Upper lobe of right lung (tissue), 1 donor: ENCODE measurements around the gene EVX2. TPM values are rescaled to one million over a fixed set of nuclear protein-coding genes. Genes with fewer than 3 reads are reported as not detected.

Experiments
- ATAC-seq: fragments of 200-7000 bp; cut with Tn5 transposase; one replicate; pipeline ENCODE4 v1.9.1; 2020; ENCODE audit warnings: mild to moderate bottlenecking, moderate library complexity
- DNase-seq: peaks from one replicate; pipeline ENCODE4 v3.0.0-alpha.2; 2020
- H3K27ac ChIP-seq: fragments of 200-600 bp; one replicate; pipeline ENCODE4 v1.8.0; 2022
- H3K27me3 ChIP-seq: fragments of 200-600 bp; one replicate; pipeline ENCODE4 v1.8.0; 2022; ENCODE audit warnings: mild to moderate bottlenecking
- H3K36me3 ChIP-seq: fragments of 200-600 bp; one replicate; pipeline ENCODE4 v1.8.0; 2022
- H3K4me1 ChIP-seq: fragments of 200-600 bp; one replicate; pipeline ENCODE4 v1.8.0; 2022
- H3K4me3 ChIP-seq: fragments of 200-600 bp; one replicate; pipeline ENCODE4 v1.8.0; 2022; ENCODE audit warnings: mild to moderate bottlenecking
- H3K9me3 ChIP-seq: fragments of 200-600 bp; one replicate; pipeline ENCODE4 v1.8.0; 2022
- CTCF ChIP-seq: fragments of 200-600 bp; IDR thresholded peaks from one replicate; pipeline ENCODE4 v1.8.0; 2022; ENCODE audit warnings: antibody characterized with exemption
- intact Hi-C: fragments of 100-400 bp; cut with DNase I; formaldehyde crosslinking; loops from one replicate; pipeline ENCODE4 v1.11.0; 2022
- total RNA-seq: library from RNA; stranded (reverse); fragmentation: NEBNext Ultra II Directional; extraction: Animal tissue kit (Norgen Biotek cat#: 25700); gene quantifications from one replicate; pipeline ENCODE4 v1.2.1, GENCODE V29; 2021
- donor health status: DM: no; HTN: yes; CAD: no; lungs with severe emphysema.

Gene EVX2
- total RNA-seq, 1 donor from 2014 or later: not detected

- H3K4me3 ChIP-seq: no peak overlapping the region
- no peaks in the 10 kb centered on the region for H3K4me1 ChIP-seq
- no peak for ATAC-seq
- TF ChIP-seq CTCF: no peak
- H3K27me3 ChIP-seq: peaks cover 100% of the 10 kb centered on the region
- no peak for DNase-seq
- intact Hi-C loops: no loop called here
- no peaks in the 10 kb centered on the region for H3K9me3 ChIP-seq
- no peaks in the 10 kb centered on the region for H3K36me3 ChIP-seq
- H3K27ac ChIP-seq: no peak overlapping the region
Observed at GRCh38 chr2:176072951-176073904, 10.5 kb downstream of the EVX2 start.

- intact Hi-C loops: no loop called here
- H3K9me3 ChIP-seq: no peaks in the 10 kb centered on the region
- H3K27me3 ChIP-seq: peaks cover 100% of the 10 kb centered on the region
- no peak for TF ChIP-seq CTCF
- no peak overlapping the region for H3K27ac ChIP-seq
- no peak overlapping the region for H3K4me3 ChIP-seq
- DNase-seq: no peak
- ATAC-seq: no peak
- no peaks in the 10 kb centered on the region for H3K36me3 ChIP-seq
- peaks cover 7% of the 10 kb centered on the region for H3K4me1 ChIP-seq
Observed at GRCh38 chr2:176072292-176072669, 11.5 kb downstream of the EVX2 start.

- Histone ChIP-seq H3K27ac (no peak overlapping the region), H3K27me3 (peaks cover 100% of the 10 kb centered on the region), H3K9me3 (no peaks in the 10 kb centered on the region), H3K36me3 (no peaks in the 10 kb centered on the region), H3K4me1 (peaks cover 13% of the 10 kb centered on the region), H3K4me3 (no peak overlapping the region)
- TF ChIP-seq CTCF: no peak
- intact Hi-C loops: no loop called here
- DNase-seq (no peak), ATAC-seq (no peak)
Observed at GRCh38 chr2:176071330-176072291, 12.2 kb downstream of the EVX2 start.

- no peaks in the 10 kb centered on the region for H3K9me3 ChIP-seq
- H3K4me3 ChIP-seq: no peak overlapping the region
- TF ChIP-seq CTCF: no peak
- no peak overlapping the region for H3K27ac ChIP-seq
- H3K36me3 ChIP-seq: no peaks in the 10 kb centered on the region
- ATAC-seq (no peak), DNase-seq (no peak)
- peaks cover 95% of the 10 kb centered on the region for H3K27me3 ChIP-seq
- intact Hi-C loops: no loop called here
- peaks cover 13% of the 10 kb centered on the region for H3K4me1 ChIP-seq
Observed at GRCh38 chr2:176068419-176068832, 15.3 kb downstream of the EVX2 start.

GRCh38 chr2:176067589-176068418, 16.0 kb downstream of the EVX2 start:
- ATAC-seq (peak; percentile 31), DNase-seq (no peak)
- no peak overlapping the region for H3K27ac ChIP-seq

More at GRCh38 chr2:176067589-176068418, 16.0 kb downstream of the EVX2 start:
- Histone ChIP-seq H3K4me1 (peaks cover 13% of the 10 kb centered on the region), H3K9me3 (no peaks in the 10 kb centered on the region), H3K27me3 (peaks cover 95% of the 10 kb centered on the region), H3K4me3 (peak overlapping the region; percentile 19), H3K36me3 (no peaks in the 10 kb centered on the region)
- no peak for TF ChIP-seq CTCF
- intact Hi-C loops: no loop called here
